NCI-H446 (cell line): Measurements from ENCODE around the gene ATXN3L.
"Not testable (repeated sequence)": the region's sequence is repeated elsewhere in the genome, so short reads cannot be mapped to it uniquely, and the experiment has no call there.

Source experiments
- DNase-seq, 2 experiments: peaks; one replicate each; lab custom pipeline; 2025; lab: John Stamatoyannopoulos, UW

ATXN3L gene

DNA sequence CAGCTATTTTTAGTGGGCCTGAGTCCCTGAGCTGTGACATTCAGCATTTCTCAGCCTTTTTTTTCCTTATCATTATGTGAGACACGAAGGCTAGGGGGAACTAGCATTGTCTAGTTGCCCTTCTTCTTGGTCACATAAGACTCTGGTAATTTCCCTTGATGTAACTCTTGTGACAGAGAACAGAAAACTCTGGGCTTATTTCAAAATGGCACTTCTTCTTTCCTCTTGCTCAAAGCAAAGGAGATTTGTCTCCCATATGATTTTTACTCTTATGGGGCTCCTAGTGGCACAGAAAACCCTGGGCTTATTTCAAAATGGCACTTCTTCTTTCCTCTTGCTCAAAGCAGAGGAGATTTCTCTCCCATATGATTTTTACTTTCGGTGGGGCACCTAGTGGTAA, 14.7 kb downstream of the ATXN3L start:
- DNase-seq = no peak

GRCh38 chrX:13304052-13304451, 15.8 kb downstream of the ATXN3L start:
- DNase-seq = no peak

- not testable (repeated sequence) for DNase-seq
Measured at GRCh38 chrX:13303248-13303647, 16.6 kb downstream of the ATXN3L start.

GRCh38 chrX:13298836-13299235, 21.0 kb downstream of the ATXN3L start:
- DNase-seq = no peak

- no peak for DNase-seq
Measured at GRCh38 chrX:13295841-13296240, 24.0 kb downstream of the ATXN3L start.

DNA sequence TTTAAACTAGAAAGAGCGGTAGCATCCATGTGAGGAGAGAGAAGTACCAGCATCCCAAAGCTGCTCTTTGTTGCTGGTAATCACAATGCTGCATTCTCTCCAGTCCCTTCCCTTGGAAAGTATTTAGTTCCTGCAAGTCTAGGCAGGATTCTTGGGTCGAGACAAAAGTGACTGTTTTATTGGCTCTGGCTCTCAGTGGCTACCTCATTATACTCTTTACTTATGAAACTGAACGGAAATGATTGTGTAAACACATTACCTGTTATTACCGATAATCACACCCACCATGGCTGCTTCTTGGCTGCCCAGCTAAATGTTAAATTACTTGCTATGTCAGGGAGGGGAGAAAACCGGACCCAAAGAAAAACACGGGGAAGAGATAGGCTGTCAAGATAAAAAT, 26.2 kb downstream of the ATXN3L start:
- DNase-seq = no peak

GRCh38 chrX:13290891-13291614, 28.8 kb downstream of the ATXN3L start:
- no peak for DNase-seq

GRCh38 chrX:13288671-13289070, 31.2 kb downstream of the ATXN3L start:
- no peak for DNase-seq

- DNase-seq = no peak
Measured at GRCh38 chrX:13287816-13288215, 32.0 kb downstream of the ATXN3L start.

DNA sequence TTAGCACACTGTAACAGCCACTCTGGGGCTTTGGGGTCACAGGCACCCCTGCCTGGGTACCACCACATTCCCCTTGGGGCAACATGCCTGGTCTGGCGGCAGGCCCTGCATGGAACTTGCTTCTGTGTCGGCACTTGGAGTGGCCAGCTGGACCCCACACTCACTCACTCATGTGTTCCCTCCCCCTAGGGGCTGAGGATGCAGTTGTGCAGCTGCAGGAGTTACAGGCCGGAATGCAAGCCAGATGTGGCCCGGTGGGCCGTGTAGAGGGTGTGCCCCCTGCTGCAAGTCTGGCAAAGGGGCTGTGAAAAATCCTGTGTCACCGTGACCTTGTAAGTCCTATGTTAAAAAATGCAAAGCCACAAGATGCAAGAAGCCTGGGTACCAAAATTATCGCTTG, 34.2 kb downstream of the ATXN3L start:
- DNase-seq = no peak

GRCh38 chrX:13285229-13285628, 34.6 kb downstream of the ATXN3L start:
- DNase-seq = no peak

GRCh38 chrX:13284570-13284969, 35.3 kb downstream of the ATXN3L start:
- peak in 1 of 2 experiments; percentile 40 for DNase-seq

DNA sequence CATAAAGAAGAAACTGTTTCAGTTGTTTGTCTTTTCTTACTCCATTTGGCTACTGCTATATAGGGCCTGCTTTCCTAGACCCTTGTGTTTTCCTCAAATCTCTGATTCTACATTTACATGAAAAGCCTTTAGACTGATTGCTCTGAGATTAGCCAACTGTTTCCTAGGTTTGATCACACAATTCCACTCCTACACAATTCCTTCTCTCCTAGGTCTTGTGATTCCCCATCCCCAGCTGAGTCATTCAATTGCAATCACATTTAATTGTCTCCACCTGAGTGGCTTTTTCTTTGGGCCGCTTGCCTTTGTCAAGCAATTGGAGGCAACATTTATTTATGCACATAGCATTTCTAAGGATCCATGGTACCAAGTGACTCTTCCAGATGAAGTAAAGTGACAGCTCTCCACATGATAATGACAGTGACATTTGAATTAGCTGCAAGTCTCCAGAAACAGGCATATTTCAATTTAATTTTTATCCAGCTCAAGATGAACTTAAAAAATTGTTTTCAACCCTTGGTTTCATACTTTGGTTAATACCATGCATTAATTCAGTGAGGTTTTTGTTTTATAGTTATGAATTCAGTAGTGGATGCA, 35.8 kb downstream of the ATXN3L start:
- DNase-seq = no peak

GRCh38 chrX:13283512-13283911, 36.3 kb downstream of the ATXN3L start:
- no peak for DNase-seq

DNA sequence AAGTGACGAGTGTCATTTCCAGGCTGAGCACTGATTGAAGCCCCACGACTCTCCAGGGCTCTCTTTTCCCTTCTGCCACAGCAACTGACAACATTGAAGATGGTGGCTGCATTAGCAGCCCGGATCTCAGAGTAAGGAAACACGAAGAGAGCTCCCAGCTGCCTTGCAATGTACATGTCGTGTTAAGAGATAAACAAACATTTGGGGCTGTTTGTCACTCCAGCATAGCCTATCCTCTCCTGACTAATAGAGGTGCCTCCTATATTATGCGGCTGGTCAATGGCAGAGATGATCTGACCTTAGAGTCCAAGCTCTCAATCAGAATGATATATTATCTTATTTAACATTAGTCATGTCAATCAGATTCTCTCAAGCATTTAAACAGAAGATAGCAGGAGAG, 38.6 kb downstream of the ATXN3L start:
- no peak for DNase-seq

DNA sequence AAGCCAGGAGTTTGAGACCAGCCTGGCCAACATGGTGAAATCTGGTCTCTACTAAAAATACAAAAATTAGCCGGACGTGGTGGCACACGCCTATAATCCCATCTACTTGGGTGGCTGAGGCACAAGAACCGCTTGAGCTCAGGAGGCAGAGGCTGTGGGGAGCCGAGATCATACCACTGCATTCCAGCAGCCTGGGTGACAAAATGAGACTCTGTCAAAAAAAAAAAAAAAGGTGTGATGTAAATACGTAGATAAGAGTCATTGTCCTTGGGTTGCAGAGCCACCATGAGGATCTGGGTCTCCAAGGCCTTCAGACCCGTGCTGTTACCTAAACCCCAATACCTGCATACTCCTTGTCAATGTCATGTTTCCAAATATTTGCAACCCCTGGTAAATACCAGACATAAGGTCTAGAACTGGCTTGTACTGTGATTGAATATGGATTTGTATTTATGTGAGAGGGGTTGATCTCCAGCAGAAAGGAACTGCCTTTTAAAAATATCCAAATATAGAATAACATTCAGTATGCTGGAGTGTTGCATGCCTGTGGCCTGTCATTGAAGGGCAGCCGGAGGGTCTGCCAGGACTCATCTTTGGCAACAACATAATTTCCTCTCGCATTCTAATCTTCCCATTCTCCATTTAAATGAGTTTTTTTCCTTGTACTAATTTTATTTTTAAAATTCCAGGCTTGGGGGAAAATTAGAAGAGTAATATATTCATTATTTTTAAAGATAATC, 40.4 kb downstream of the ATXN3L start:
- DNase-seq = no peak

GRCh38 chrX:13277539-13277938, 42.3 kb downstream of the ATXN3L start:
- DNase-seq = no peak

GRCh38 chrX:13276991-13277390, 42.9 kb downstream of the ATXN3L start:
- DNase-seq = no peak

GRCh38 chrX:13275031-13275430, 44.8 kb downstream of the ATXN3L start:
- DNase-seq = no peak

DNA sequence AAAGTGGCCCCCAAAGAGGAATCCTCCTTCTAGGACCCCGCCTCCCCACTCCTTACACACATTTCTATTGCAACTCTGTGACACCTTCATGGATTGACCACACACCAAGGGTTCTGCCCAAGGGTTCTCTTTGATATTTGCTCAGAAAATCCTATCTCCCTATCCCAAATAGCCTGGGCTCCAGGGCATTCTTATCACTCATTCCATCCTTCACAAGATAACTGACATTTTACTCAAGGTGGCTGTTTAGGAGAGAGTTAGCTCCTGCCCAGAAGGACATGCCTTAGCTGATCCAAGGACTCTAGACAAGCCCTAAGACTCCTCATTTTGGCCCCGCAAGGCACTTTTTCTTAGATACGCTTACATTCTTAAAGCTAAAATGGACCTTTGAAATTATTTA, 47.4 kb downstream of the ATXN3L start:
- no peak for DNase-seq

GRCh38 chrX:13271511-13271910, 48.3 kb downstream of the ATXN3L start:
- no peak for DNase-seq

GRCh38 chrX:13270360-13270759, 49.5 kb downstream of the ATXN3L start:
- DNase-seq = no peak

DNA sequence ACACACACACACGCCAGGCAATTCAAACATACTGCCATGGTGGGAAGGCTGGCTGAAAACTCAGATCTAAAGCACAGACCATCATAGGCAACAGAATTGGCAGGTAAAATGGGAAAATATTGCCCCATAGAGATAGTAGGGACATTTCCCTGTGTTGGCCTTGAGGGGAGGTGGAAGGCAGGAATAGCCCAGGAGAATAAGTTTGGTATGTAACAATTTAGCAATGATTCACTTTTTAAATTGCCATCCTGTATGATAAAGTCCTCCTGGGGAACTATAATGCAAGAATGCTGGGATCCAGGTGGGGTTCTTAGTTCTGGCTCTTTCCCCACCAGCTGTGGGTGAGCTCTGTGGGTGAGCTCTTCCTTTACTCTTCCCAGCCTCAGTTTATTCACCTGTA, 51.0 kb downstream of the ATXN3L start:
- no peak for DNase-seq
